Vagina (tissue), 2 donors: ENCODE measurements around the gene ATP2A3. TPM values are rescaled to one million over a fixed set of nuclear protein-coding genes. Genes with fewer than 3 reads are reported as not detected.

Experiments
- DNase-seq, 2 donors: peaks; one replicate each; pipeline ENCODE4 v3.0.0-alpha.2; 2017; ENCODE audit errors: extremely low spot score in 2 of 2
- H3K27ac ChIP-seq: fragments of 200-600 bp; sonication (generic); one replicate; pipeline ENCODE4 v1.5.1; 2019
- H3K27me3 ChIP-seq: fragments of 200-600 bp; sonication (generic); one replicate; pipeline ENCODE4 v1.5.1; 2019
- H3K36me3 ChIP-seq, 2 donors: fragments of 200-600 bp; sonication (generic); one replicate each; pipeline ENCODE4 v1.5.1; 2017 to 2019
- H3K4me1 ChIP-seq: fragments of 200-600 bp; sonication (generic); one replicate; pipeline ENCODE4 v1.5.1; 2019
- H3K4me3 ChIP-seq, 2 donors: fragments of 200-600 bp; sonication (generic); 1 replicate in 1 of 2; 2 replicates in 1 of 2; pipeline ENCODE4 v1.5.1; 2016 to 2019
- H3K9me3 ChIP-seq: fragments of 200-600 bp; sonication (generic); one replicate; pipeline ENCODE4 v1.5.1; 2019
- CTCF ChIP-seq, 3 experiments: fragments of 450-650 bp in 2 of 3; fragments of 200-600 bp in 1 of 3; sonication (generic) in 1 of 3; IDR thresholded peaks; one replicate each; pipeline ENCODE4 v1.5.1; 2017 to 2019; ENCODE audit warnings: antibody characterized with exemption in 3 of 3, mild to moderate bottlenecking in 2 of 3, moderate library complexity in 2 of 3
- POLR2A ChIP-seq, 2 donors: fragments of 450-650 bp; IDR thresholded peaks; one replicate each; pipeline ENCODE4 v1.6.1; 2017; ENCODE audit warnings: antibody characterized with exemption in 2 of 2, mild to moderate bottlenecking in 2 of 2, moderate library complexity in 2 of 2
- POLR2AphosphoS5 ChIP-seq, 2 donors: sonication (generic); formaldehyde crosslinking; IDR thresholded peaks; one replicate each; pipeline ENCODE4 v1.9.0; 2017; ENCODE audit warnings: antibody characterized with exemption in 2 of 2, mild to moderate bottlenecking in 2 of 2, low read depth in 1 of 2; ENCODE audit not compliant: insufficient read depth in 1 of 2
- intact Hi-C: fragments of 100-400 bp; cut with DNase I; formaldehyde crosslinking; loops from one replicate; pipeline ENCODE4 v1.15.1; 2023
- total RNA-seq: library from RNA; depleted of rRNA; stranded (reverse); fragments of >200 nt; gene quantifications from one replicate; pipeline ENCODE4 v1.2.3, GENCODE V29; 2016

ATP2A3 gene
- total RNA-seq, 1 donor from 2014 or later: 15.5 TPM

GRCh38 chr17:3929764-3930163, 34.5 kb downstream of the ATP2A3 start:
- Histone ChIP-seq H3K36me3 (no peaks in the 10 kb centered on the region), H3K4me1 (no peaks in the 10 kb centered on the region), H3K27me3 (no peaks in the 10 kb centered on the region), H3K9me3 (no peaks in the 10 kb centered on the region), H3K27ac (no peak overlapping the region), H3K4me3 (no peak overlapping the region)
- intact Hi-C loops: no loop called here
- no peak for DNase-seq
- TF ChIP-seq CTCF (IDR thresholded peaks at IDR 0.05): no peak
- TF ChIP-seq POLR2A (IDR thresholded peaks at IDR 0.05): no peak
- no peak for TF ChIP-seq POLR2AphosphoS5 (IDR thresholded peaks at IDR 0.05; ENCODE audit: insufficient read depth in 1 of 2, low read depth in 1 of 2)

- intact Hi-C loops: no loop called here
- H3K36me3 ChIP-seq: no peaks in the 10 kb centered on the region
- no peak overlapping the region for H3K4me3 ChIP-seq
- TF ChIP-seq POLR2A (IDR thresholded peaks at IDR 0.05) (no peak), CTCF (IDR thresholded peaks at IDR 0.05) (no peak), POLR2AphosphoS5 (IDR thresholded peaks at IDR 0.05; ENCODE audit: insufficient read depth in 1 of 2, low read depth in 1 of 2) (no peak)
- DNase-seq: no peak
- H3K9me3 ChIP-seq: no peaks in the 10 kb centered on the region
- no peaks in the 10 kb centered on the region for H3K4me1 ChIP-seq
- H3K27me3 ChIP-seq: no peaks in the 10 kb centered on the region
- no peak overlapping the region for H3K27ac ChIP-seq
Measured at GRCh38 chr17:3929181-3929580, 35.1 kb downstream of the ATP2A3 start.

GRCh38 chr17:3928406-3928805, 35.8 kb downstream of the ATP2A3 start:
- Histone ChIP-seq H3K4me1 (no peaks in the 10 kb centered on the region), H3K27ac (no peak overlapping the region), H3K9me3 (no peaks in the 10 kb centered on the region), H3K36me3 (no peaks in the 10 kb centered on the region), H3K4me3 (no peak overlapping the region), H3K27me3 (no peaks in the 10 kb centered on the region)
- no peak for DNase-seq
- intact Hi-C loops: no loop called here
- TF ChIP-seq CTCF (IDR thresholded peaks at IDR 0.05) (no peak), POLR2AphosphoS5 (IDR thresholded peaks at IDR 0.05; ENCODE audit: insufficient read depth in 1 of 2, low read depth in 1 of 2) (no peak), POLR2A (IDR thresholded peaks at IDR 0.05) (no peak)

GRCh38 chr17:3927628-3928340, 36.5 kb downstream of the ATP2A3 start:
- Histone ChIP-seq H3K4me1 (no peaks in the 10 kb centered on the region), H3K9me3 (no peaks in the 10 kb centered on the region), H3K27ac (peak overlapping the region; percentile 3), H3K27me3 (no peaks in the 10 kb centered on the region), H3K4me3 (no peak overlapping the region), H3K36me3 (no peaks in the 10 kb centered on the region)
- TF ChIP-seq CTCF (IDR thresholded peaks at IDR 0.05) (no peak), POLR2AphosphoS5 (IDR thresholded peaks at IDR 0.05; ENCODE audit: insufficient read depth in 1 of 2, low read depth in 1 of 2) (no peak), POLR2A (IDR thresholded peaks at IDR 0.05) (no peak)
- intact Hi-C loops: no loop called here
- DNase-seq: no peak

- Histone ChIP-seq H3K27me3 (no peaks in the 10 kb centered on the region), H3K36me3 (no peaks in the 10 kb centered on the region), H3K4me3 (no peak overlapping the region), H3K4me1 (no peaks in the 10 kb centered on the region), H3K27ac (peak overlapping the region; percentile 3), H3K9me3 (no peaks in the 10 kb centered on the region)
- intact Hi-C loops: no loop called here
- no peak for TF ChIP-seq CTCF (IDR thresholded peaks at IDR 0.05)
- TF ChIP-seq POLR2AphosphoS5 (IDR thresholded peaks at IDR 0.05; ENCODE audit: insufficient read depth in 1 of 2, low read depth in 1 of 2): no peak
- TF ChIP-seq POLR2A (IDR thresholded peaks at IDR 0.05): no peak
- no peak for DNase-seq
Measured at GRCh38 chr17:3926860-3927627, 37.2 kb downstream of the ATP2A3 start.
